ENCODE results near the gene YWHAG.

DNA sequence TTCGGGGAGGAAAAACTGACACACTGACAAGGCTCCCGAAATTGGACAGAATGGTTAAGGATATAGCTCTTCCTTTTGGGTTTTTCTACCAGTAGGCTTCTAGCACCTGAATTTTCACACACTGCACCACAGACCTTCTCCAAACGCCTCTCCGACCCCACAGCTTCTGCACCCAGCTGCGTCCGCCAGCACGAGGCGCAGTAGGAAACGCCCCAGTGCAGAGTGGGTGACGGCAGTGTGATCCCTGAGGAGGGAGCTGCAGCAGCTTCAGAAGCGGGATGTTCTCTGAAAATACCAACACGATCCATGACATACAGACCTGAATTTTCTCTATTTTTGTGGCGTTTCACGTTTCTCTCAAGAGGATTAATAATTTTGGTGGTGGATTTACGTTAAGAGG is 30.4 kb downstream of the YWHAG start:
- TF ChIP-seq CTCF (IDR thresholded peaks at IDR 0.05; ENCODE audit: low read length), result no peak
- no peak for TF ChIP-seq EZH2 (IDR thresholded peaks at IDR 0.05; ENCODE audit: borderline replicate concordance, low read length)
